Measurements from ENCODE around the gene CYP39A1.

The CYP39A1 gene

GRCh38 chr6:46509981-46510510 lies 142.6 kb downstream of the CYP39A1 start:
- no peak for DNase-seq

GRCh38 chr6:46509063-46509462 lies 143.6 kb downstream of the CYP39A1 start:
- DNase-seq, result no peak

- no peak for DNase-seq
Measured at GRCh38 chr6:46507426-46507825, 145.2 kb downstream of the CYP39A1 start.

GRCh38 chr6:46505693-46506512 lies 146.7 kb downstream of the CYP39A1 start:
- DNase-seq, result no peak

GRCh38 chr6:46504242-46504641 lies 148.4 kb downstream of the CYP39A1 start:
- no peak for DNase-seq

GRCh38 chr6:46502486-46503119 lies 150.0 kb downstream of the CYP39A1 start:
- DNase-seq, result no peak

GRCh38 chr6:46501136-46502089 lies 151.2 kb downstream of the CYP39A1 start:
- DNase-seq, result no peak

- no peak for DNase-seq
Measured at GRCh38 chr6:46500382-46500781, 152.2 kb downstream of the CYP39A1 start.

All from activated CD4-positive, alpha-beta T cell treated with anti-CD3 and anti-CD28 coated beads, Interleukin-2, amount 50 U/mL, for 4 hours (primary cell).